ENCODE results near the gene TMEM91.
"Not testable (repeated sequence)": the region's sequence is repeated elsewhere in the genome, so short reads cannot be mapped to it uniquely, and the experiment has no call there.

Gene TMEM91

GRCh38 chr19:41377977-41378709 is 1.8 kb downstream of the TMEM91 start:
- DNase-seq (ENCODE audit: low read depth) = no peak

DNA sequence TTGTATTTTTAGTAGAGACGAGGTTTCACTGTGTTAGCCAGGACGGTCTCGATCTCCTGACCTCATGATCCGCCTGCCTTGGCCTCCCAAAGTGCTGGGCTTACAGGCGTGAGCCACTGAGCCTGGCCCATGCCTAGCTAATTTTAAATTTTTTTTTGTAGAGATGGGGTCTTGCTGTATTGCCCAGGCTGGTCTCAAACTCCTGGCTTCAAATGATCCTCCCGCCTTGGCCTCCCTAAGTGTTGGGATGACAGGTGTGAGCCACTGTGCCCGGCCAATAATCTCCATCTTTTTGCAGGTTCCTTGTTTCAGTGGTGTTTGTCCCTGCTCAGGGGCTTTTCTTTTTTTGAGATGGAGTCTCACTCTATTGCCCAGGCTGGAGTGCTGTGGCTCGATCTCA is 5.2 kb downstream of the TMEM91 start:
- DNase-seq (ENCODE audit: low read depth) = not testable (repeated sequence)

GRCh38 chr19:41384351-41384750 is 8.0 kb downstream of the TMEM91 start:
- DNase-seq (ENCODE audit: low read depth) = no peak

- no peak for DNase-seq (ENCODE audit: low read depth)
Measured at GRCh38 chr19:41386442-41386841, 10.1 kb downstream of the TMEM91 start.

- DNase-seq (ENCODE audit: low read depth) = no peak
Measured at GRCh38 chr19:41391618-41392017, 15.3 kb downstream of the TMEM91 start.

- no peak for DNase-seq (ENCODE audit: low read depth)
Measured at GRCh38 chr19:41392775-41393174, 16.4 kb downstream of the TMEM91 start.

- DNase-seq (ENCODE audit: low read depth) = no peak
Measured at GRCh38 chr19:41395355-41395754, 19.0 kb downstream of the TMEM91 start.

- peak; percentile 98 for DNase-seq (ENCODE audit: low read depth)
Measured at GRCh38 chr19:41397086-41398049, 21.0 kb downstream of the TMEM91 start, which contains the start of the genes BCKDHA and EXOSC5. Gene BCKDHA (plus strand): TSS chr19:41397818. CDS start chr19:41397828, 10 bp downstream. Gene EXOSC5 (minus strand): TSS chr19:41397359. CDS start chr19:41397328, 31 bp downstream.

DNA sequence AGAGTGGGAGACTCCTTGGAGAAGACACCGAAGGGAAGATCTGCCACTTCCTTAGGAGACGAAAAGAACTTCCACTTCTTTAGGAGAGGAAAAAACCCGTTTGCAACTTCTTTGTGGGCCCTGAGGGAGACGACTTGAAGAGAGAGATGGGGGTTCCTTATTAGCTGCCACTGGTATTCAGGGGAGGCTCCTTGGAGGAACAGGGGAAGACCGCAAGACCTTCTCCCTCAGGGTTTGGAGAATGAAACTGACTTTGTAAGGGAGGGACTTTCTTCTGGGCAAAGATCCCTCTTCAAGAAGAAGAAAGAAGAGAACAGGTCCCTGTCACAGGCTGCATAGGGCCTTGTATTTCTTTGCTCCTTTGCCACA is 21.7 kb downstream of the TMEM91 start:
- no peak for DNase-seq (ENCODE audit: low read depth)

DNA sequence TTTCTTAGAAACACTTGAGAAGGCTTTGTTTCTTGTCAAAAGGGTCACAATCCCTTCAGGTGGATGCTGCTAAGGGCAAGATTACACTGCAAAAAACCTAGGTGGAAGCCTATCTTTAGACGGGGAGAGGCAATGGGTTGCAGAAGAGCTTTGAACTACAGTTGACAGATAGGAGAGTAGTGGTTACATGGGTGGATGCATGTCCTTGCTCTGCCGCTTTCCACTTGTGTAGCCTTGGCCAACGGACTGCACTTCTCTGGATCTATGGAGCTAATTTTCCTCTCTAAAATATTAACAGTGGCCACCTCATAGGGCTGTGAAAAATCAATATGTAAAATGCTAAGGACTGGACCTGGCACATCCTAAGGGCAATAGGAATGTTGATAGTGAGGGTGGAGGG is 22.3 kb downstream of the TMEM91 start:
- no peak for DNase-seq (ENCODE audit: low read depth)

DNA sequence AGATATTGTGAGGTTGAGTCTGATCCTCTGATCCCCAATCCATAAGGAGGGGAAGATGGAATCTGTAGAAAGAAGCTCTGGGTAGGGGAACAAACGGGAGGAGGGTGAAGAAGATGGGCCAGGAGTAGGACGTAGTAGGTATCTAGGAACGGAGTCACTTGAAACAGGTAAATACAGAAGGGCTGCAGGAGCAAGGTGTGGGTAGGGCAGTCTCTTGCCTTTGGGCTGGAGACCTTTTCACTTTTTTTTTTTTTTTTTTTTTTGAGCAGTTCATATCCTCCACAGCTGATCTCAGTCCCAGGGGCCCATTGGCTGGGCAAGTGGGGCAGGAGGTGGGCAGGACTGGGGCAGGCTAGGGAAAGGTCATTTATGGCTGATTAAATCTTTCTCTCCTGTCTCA is 22.8 kb downstream of the TMEM91 start:
- DNase-seq (ENCODE audit: low read depth) = no peak

DNA sequence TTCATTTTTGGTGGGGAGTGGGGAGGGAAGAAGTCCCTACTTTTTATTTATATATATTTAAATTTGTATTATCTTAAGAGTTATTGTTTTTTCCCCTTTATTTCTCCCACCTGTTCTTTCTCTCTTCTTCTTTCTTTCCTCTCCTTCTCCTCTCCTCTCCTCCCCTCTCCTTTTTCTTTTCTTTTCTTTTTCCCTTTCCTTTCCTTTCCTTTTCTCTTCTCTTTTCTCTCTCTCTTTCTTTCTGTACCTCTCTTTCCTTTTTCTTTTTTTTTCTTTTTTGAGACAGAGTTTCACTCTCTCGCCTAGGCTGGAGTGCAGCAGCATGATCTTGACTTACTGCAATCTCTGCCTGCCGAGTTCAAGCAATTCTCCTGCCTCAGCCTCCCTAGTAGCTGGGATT is 23.2 kb downstream of the TMEM91 start:
- DNase-seq (ENCODE audit: low read depth) = no peak

DNA sequence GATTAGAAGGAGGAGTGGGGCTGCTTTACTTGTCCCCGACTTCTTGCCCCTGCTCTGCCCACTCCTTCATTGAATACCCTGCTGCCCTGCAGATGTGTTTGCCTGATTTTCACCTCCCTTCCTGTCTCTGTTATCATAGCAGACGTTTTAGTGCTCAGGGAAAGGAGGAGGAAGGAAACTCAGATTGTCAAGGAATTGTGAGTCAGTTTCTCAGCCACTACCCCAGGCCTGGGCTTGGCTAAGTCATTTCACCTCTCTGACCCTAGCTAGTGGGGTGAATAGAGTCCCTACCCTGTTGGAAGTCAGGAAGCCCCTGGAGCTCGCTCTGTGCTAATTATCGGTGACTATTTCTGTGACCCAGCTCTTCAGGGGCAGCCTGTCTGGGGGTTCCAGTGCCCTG is 25.1 kb downstream of the TMEM91 start:
- no peak for DNase-seq (ENCODE audit: low read depth)

DNA sequence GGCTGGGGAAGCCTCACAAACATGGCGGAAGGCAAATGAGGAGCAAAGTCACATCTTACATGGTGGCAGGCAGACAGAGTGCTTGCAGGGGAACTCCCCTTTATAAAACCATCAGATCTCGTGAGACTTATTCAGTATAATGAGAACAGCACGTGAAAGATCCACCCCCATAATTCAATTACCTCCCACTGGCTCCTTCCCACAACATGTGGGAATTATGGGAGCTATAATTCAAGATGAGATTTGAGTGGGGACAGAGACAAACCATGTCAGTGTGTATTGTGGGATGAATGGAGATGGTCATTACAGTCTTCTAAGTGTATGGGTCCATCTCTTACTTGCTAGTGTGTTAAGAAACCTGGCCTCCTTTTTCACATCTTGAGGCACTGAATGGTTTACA is 25.7 kb downstream of the TMEM91 start:
- no peak for DNase-seq (ENCODE audit: low read depth)

DNA sequence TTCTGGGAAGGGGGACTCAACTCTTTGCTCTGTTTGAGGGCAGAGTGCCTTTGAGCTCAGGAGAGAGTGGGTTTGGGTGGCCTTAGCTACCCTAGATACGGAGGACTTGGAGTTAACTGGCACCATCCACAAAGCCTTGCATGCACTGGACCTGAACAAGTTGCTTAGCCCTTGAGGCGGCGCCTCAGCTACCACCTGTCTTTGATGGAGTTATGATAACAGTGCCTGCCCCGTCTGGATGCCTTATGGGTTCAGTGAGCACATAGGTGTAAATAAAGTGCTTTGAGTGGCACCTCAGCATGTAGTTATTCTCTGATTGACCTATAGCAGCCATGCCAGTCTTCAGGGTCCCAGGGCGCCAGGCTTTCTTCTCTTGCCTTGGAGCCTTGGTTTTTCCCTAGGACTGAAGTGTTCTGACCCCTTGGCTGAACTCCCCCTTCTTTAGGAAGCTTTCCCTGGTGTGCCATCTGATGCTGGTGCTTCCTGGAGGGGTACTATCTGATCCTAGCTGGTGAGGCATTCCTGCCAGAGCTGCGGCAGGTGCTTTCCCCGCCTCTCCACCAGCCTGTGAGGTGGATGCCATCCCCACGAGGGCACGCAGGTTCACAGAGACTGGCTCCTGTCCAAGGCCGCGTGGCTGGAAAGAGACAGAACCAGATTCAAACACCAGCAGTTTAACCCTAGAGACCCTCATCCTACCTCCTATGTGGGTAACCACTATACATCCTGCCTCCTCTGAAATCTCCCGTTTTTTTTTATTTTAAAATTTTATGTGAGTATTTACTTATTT is 27.0 kb downstream of the TMEM91 start:
- DNase-seq (ENCODE audit: low read depth) = no peak

DNA sequence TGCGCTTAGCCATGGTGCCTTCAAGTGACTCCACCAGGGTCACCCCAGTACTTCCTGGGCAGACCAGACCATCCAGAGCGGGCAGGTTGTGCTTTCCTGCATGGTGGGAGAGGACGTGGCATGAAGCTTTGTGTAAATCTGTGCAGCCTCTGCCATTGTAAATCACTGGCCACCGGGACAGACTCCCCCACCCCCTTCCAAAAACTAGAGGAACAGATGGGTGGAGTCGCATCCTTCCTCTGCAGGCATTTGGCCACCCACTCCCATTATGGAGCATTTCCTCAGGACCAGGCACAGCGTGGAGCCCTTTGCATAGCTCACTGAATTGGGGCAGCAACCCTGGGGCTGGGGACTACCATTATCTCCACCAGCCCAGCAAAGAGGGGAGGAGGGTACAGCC is 29.4 kb downstream of the TMEM91 start:
- no peak for DNase-seq (ENCODE audit: low read depth)

DNA sequence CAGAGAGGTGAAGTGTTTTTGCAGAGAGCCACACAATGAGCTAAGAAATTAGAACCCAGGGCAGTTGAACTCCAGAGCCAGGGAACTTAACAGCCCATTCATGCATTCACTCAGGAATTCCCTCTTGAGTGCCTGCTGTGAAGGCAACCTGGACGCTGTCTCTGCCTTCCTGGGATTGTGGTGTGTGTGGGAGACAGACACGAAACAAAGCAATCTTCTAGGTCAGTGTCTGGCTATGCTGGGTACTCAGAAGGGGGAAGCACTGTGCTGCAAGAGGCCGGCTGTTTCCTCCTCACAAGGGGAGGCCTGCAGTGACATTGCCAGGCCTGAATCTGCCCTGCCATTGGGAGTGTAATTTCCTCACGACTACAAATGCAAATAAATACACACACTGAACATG is 30.9 kb downstream of the TMEM91 start:
- no peak for DNase-seq (ENCODE audit: low read depth)

DNA sequence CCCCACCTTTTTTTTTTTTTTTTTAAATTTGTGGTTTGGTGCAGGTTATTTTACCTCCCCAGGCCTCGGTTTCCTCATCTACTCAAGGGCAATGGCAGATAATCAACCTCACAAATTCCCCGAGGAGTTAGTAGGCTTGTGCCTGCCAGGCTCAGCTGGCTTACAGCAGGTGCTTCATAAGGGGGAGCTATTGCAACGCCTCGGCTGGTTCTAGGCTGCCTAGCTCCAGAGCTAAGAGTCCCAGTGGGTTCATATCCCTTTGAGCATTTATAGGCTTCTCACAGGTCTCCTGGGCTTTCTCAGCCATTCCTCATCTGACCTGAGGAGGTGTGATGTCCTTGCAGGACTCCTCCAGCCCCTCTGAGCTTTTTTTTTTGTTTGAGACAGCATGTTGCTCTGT is 31.9 kb downstream of the TMEM91 start:
- DNase-seq (ENCODE audit: low read depth) = no peak

- DNase-seq (ENCODE audit: low read depth) = not testable (repeated sequence)
Measured at GRCh38 chr19:41408846-41409245, 32.5 kb downstream of the TMEM91 start.

DNA sequence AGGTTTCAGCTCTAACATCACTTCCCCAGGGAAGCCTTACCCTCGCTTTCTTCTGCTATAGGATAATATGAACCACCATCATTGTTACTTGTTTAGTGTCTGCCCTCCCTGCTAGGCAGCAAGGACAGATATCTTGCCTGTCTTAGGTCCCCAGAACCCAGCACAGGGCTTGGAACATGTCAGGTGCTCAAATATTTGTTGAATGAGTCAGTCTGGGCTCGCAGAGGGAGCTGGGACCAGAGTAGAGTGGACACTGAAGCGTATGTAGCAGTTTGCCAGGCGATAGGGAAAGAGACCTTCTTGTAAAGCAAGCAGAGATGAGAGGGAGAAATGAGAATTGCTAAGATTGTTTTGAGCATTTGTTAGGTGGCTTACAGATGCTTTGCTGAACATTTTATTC is 33.0 kb downstream of the TMEM91 start:
- DNase-seq (ENCODE audit: low read depth) = no peak

- no peak for DNase-seq (ENCODE audit: low read depth)
Measured at GRCh38 chr19:41410336-41411054, 34.2 kb downstream of the TMEM91 start.
